Large intestine (tissue), 3 donors: Measurements from ENCODE around the gene NMRK1. TPM values are rescaled to one million over a fixed set of nuclear protein-coding genes. Genes with fewer than 3 reads are reported as not detected.

ENCODE experiments used
- DNase-seq, 2 donors: peaks; one replicate each; pipeline versions ENCODE4 v3.0.0 to v3.0.0-alpha.2; 2013
- H3K27ac ChIP-seq: one replicate; pipeline ENCODE4 v1.5.1; 2013; ENCODE audit warnings: low read length
- H3K27me3 ChIP-seq: 2 replicates; pipeline ENCODE4 v1.6.1; 2013; ENCODE audit warnings: low read length; ENCODE audit not compliant: control insufficient read depth, insufficient read depth
- H3K36me3 ChIP-seq: 2 replicates; pipeline ENCODE4 v1.6.1; 2013; ENCODE audit warnings: low read length; ENCODE audit not compliant: control insufficient read depth, insufficient read depth
- H3K4me1 ChIP-seq: one replicate; pipeline ENCODE4 v1.6.1; 2013; ENCODE audit warnings: low read length; ENCODE audit not compliant: control insufficient read depth, insufficient read depth
- H3K4me3 ChIP-seq: one replicate; pipeline ENCODE4 v1.5.1; 2013; ENCODE audit warnings: low read length
- H3K9me3 ChIP-seq: one replicate; pipeline ENCODE4 v1.6.1; 2013; ENCODE audit warnings: mild to moderate bottlenecking, low read depth, low read length, moderate library complexity; ENCODE audit not compliant: control insufficient read depth
- WGBS: methylation state at CpG from one replicate; pipeline ENCODE4 v1.1.5; 2013; ENCODE audit warnings: low lambda C conversion rate; ENCODE audit not compliant: insufficient coverage; 5-methylcytosine and 5-hydroxymethylcytosine counted together
- polyA plus RNA-seq: library from polyadenylated mRNA; unstranded; fragments of 120-200 nt; gene quantifications from one replicate; pipeline ENCODE4 v1.2.1, GENCODE V29; 2013

Gene NMRK1
- polyA plus RNA-seq, 1 donor = 39.8 TPM

DNA sequence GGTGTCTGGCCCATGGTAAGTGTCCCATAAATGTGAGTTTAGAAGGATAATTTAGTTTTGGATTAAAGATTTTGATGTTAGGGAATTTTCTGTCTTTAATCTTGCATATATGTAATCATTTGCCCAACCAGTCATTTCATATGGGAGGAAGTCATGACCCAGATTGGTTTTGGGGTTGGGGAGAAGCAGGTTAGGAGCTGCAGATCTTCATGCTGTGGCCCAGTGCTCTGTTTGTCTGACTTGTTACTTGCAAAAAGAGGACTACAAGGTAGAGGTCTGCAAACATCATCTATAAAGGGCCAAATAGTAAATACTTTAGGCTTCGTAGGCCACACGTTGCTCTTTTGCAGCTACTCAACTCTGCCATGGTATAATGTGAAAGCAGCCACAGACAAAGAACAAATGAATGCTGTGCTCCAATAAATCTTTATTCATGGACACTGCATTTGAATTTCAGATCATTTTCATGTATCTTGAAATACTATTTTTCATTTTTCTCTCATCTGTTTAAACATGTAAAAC, 17.1 kb upstream of the NMRK1 start:
- no CpG with 5 or more reads among the region's 2 CpGs for WGBS
- no peak for DNase-seq
- H3K4me3 ChIP-seq = no peak overlapping the region
- no peaks in the 10 kb centered on the region for H3K4me1 ChIP-seq
- H3K9me3 ChIP-seq = no peaks in the 10 kb centered on the region
- no peak overlapping the region for H3K27ac ChIP-seq
- no peaks in the 10 kb centered on the region for H3K27me3 ChIP-seq
- H3K36me3 ChIP-seq = peaks cover 6% of the 10 kb centered on the region

- H3K27me3 ChIP-seq = no peaks in the 10 kb centered on the region
- H3K4me1 ChIP-seq = no peaks in the 10 kb centered on the region
- peaks cover 6% of the 10 kb centered on the region for H3K36me3 ChIP-seq
- no peak for DNase-seq
- 89% methylated on average over 1 of the region's 3 CpGs for WGBS
- H3K9me3 ChIP-seq = no peaks in the 10 kb centered on the region
- no peak overlapping the region for H3K4me3 ChIP-seq
- no peak overlapping the region for H3K27ac ChIP-seq
Observed at GRCh38 chr9:75104607-75105006, 16.7 kb upstream of the NMRK1 start.

DNA sequence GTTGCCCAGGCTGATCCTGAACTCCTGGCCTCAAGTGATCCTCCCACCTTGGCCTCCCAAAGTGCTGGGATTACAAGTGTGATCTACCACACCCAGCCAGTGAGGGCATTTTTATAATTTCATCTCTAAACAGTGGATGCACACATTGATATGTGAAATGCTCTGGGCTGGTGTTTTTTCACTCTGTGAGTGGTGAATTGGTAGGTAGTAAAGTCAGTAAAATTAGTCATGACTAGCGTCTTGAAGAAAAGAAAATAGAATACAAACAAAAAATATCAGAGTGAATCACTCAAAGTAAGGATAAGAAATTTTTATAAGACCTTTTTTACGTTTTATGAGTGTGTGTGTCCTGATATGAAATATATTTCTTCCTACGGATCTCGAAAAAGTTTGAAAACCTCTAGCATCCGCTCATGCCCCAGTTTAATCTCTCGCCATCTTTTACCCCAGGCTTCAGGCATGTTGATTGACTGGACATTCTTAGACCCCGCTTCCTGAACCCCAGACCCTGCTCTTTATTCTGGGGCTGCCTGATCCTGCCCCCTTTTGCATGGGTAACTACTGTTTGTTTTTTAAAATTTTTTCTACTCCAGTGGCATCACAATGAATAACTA, 14.3 kb upstream of the NMRK1 start:
- H3K27me3 ChIP-seq = no peaks in the 10 kb centered on the region
- 96% methylated on average over 5 of the region's 7 CpGs for WGBS

GRCh38 chr9:75101004-75101588, 13.1 kb upstream of the NMRK1 start:
- DNase-seq = no peak
- Histone ChIP-seq H3K4me1 (no peaks in the 10 kb centered on the region), H3K4me3 (no peak overlapping the region), H3K27me3 (no peaks in the 10 kb centered on the region), H3K36me3 (peaks cover 6% of the 10 kb centered on the region), H3K27ac (no peak overlapping the region), H3K9me3 (no peaks in the 10 kb centered on the region)
- WGBS = no CpG with 5 or more reads among the region's 9 CpGs

More for the DNA sequence above, 14.3 kb upstream of the NMRK1 start:
- no peaks in the 10 kb centered on the region for H3K4me1 ChIP-seq
- H3K4me3 ChIP-seq = no peak overlapping the region
- no peak for DNase-seq
- no peak overlapping the region for H3K27ac ChIP-seq
- no peaks in the 10 kb centered on the region for H3K9me3 ChIP-seq
- peaks cover 6% of the 10 kb centered on the region for H3K36me3 ChIP-seq

DNA sequence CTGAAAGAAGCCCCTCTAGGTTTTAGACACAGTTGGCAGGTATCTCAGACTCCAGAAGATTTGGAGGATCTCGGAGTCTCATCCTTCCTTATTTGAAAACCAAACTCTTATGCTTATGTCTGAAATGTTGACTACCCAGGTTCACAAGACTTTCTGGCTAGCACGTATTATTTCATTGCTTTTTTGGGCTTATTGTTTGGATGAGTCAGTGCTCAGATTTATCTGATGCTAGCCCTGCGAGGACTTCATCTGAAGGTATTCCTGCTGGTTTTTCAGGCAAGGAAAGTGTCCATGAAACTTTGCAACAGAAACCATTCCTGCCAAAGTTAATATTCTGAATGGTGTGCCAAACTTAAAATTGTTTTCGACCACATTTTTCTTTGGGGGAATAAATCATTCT, 8.8 kb upstream of the NMRK1 start:
- H3K9me3 ChIP-seq = no peaks in the 10 kb centered on the region
- no peaks in the 10 kb centered on the region for H3K4me1 ChIP-seq
- no CpG with 5 or more reads among the region's 4 CpGs for WGBS
- H3K27me3 ChIP-seq = no peaks in the 10 kb centered on the region
- H3K27ac ChIP-seq = no peak overlapping the region
- no peaks in the 10 kb centered on the region for H3K36me3 ChIP-seq
- DNase-seq = no peak
- no peak overlapping the region for H3K4me3 ChIP-seq

- 96% methylated on average over 2 of the region's 4 CpGs for WGBS
- no peak for DNase-seq
- peaks cover 7% of the 10 kb centered on the region for H3K4me1 ChIP-seq
- peaks cover 1% of the 10 kb centered on the region for H3K9me3 ChIP-seq
- no peaks in the 10 kb centered on the region for H3K27me3 ChIP-seq
- no peak overlapping the region for H3K27ac ChIP-seq
- no peak overlapping the region for H3K4me3 ChIP-seq
- no peaks in the 10 kb centered on the region for H3K36me3 ChIP-seq
Observed at GRCh38 chr9:75092766-75093165, 4.8 kb upstream of the NMRK1 start.

DNA sequence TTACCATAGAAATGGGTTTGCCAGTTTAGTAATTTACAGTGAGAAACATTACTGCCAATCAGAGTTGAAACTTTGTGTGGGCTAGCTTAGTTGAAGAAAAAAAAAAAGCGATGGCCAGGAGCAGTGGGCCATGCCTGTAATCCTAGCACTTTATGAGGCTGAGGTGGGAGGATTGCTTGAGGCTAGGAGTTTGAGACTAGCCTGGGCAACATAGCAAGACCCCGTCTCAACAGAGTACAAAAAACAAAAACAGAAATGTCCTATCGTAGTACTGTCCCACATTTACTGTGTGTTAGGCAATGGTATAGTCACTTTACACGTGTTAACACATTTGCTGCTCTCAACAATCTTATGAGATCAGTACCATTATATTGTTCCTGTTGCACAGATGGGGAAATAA, 2.6 kb upstream of the NMRK1 start:
- DNase-seq = no peak
- H3K4me3 ChIP-seq = no peak overlapping the region
- H3K27ac ChIP-seq = no peak overlapping the region
- H3K27me3 ChIP-seq = no peaks in the 10 kb centered on the region
- H3K36me3 ChIP-seq = no peaks in the 10 kb centered on the region
- H3K4me1 ChIP-seq = peaks cover 7% of the 10 kb centered on the region
- no CpG with 5 or more reads among the region's 4 CpGs for WGBS
- peaks cover 2% of the 10 kb centered on the region for H3K9me3 ChIP-seq

DNA sequence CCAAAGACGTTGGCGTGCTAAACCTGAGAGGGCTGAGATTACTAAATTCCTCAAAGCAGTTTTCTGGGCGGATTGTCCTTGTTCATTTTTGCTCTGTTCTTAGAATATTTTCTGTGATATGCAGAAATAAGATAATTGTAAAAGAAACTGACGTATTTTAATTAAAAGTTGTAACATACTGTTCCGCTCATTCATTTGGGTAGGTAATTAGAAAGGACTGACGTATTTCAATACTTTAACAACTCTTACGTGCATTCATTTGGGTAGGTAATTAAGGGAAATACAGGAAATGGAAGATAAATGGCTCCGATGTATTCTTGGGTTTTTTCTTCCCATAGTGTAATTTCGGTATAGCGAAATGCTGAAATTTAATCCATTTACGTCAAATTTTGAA, 1.4 kb upstream of the NMRK1 start:
- H3K27me3 ChIP-seq = no peaks in the 10 kb centered on the region
- H3K4me3 ChIP-seq = peak overlapping the region; percentile 96
- WGBS = 24% methylated on average over 6 of the region's 11 CpGs
- H3K27ac ChIP-seq = peak overlapping the region; percentile 98
- H3K9me3 ChIP-seq = peaks cover 2% of the 10 kb centered on the region
- H3K36me3 ChIP-seq = no peaks in the 10 kb centered on the region
- DNase-seq = no peak
- peaks cover 9% of the 10 kb centered on the region for H3K4me1 ChIP-seq

DNA sequence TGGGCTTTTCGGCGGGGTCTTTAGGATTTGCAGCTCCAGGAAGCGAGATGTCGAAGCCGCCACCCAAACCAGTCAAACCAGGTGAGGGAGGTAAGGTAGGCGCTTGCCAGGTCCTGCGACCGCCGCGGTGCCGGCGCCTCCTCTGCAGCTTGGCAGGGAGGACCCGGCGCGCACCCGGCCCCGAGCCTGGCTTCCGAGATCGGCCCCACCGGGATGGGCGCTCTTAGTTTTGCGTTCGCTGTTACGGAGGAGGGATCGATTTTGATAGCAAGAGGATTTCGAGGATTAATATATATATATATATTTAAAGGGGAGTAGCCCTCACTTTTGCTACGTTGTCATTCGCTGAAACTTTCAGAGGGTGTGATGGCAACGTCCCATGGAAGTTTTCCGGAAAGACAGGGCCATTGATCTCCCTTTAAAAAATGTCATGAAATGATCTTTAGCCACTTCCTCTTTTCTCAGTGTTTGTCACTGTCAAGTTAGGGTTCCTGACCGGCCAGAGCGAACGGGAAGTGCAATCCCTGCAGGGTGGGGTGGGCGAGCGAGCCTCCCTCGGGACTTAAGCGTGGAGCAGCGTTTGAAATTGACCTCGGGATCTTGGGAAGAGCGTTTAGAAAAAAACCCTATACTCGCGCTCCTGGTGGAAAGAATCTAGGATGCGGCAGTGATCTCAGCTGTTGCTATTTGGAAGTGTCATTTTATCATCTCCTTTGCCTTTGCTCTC, 854 bp upstream of the NMRK1 start:
- H3K4me1 ChIP-seq = peaks cover 13% of the 10 kb centered on the region
- DNase-seq = peak; percentile 38 to 76
- no peaks in the 10 kb centered on the region for H3K36me3 ChIP-seq
- peak overlapping the region; percentile 98 for H3K27ac ChIP-seq
- peak overlapping the region; percentile 96 for H3K4me3 ChIP-seq
- peaks cover 2% of the 10 kb centered on the region for H3K9me3 ChIP-seq
- no peaks in the 10 kb centered on the region for H3K27me3 ChIP-seq
- WGBS = 0% methylated on average over 4 of the region's 43 CpGs

DNA sequence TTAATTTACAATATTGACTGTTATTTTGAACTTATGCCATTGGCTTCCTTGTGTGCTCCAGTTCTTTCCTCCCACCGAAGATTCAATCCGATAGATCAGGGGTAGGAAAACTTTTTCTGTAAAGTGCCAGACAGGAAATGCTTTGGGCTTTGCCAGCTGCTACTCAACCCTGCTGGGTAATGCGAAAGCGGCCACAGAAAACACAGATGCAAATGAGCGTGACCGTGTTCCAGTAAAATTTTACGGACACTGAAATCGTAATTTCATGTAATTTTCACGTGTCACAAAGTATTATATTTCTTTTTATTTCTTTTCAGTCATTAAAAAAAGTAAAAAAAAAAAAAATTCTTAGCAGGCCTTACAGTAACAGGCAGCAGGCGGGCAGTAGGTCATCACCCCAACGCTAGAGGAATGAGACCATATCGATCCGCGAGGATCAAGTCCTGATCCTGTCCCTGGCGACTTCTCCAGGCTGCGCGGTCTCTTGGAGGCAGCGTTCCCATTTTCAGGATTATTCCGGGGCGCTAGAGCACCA, 599 bp downstream of the NMRK1 start:
- Histone ChIP-seq H3K4me1 (peaks cover 17% of the 10 kb centered on the region), H3K36me3 (peaks cover 4% of the 10 kb centered on the region), H3K27me3 (no peaks in the 10 kb centered on the region), H3K27ac (peak overlapping the region; percentile 99), H3K9me3 (peaks cover 2% of the 10 kb centered on the region), H3K4me3 (peak overlapping the region; percentile 99)
- peak in 1 of 2 donors; percentile 62 for DNase-seq
- 11% methylated on average over 4 of the region's 20 CpGs for WGBS
